Cardiac fibroblast (primary cell): ENCODE data around the gene ERVMER34-1.

ENCODE experiments used
- DNase-seq, 2 donors: peaks; one replicate each; pipeline versions ENCODE4 v3.0.0 to v3.0.0-alpha.2; 2010; ENCODE audit warnings: low read depth in 2 of 2
- H3K4me3 ChIP-seq, 2 donors: replicated peaks in 1 of 2; 1 replicate in 1 of 2; 2 replicates in 1 of 2; pipeline ENCODE4 v1.5.1; 2011; ENCODE audit warnings: low read depth in 2 of 2, low read length in 2 of 2, mild to moderate bottlenecking in 2 of 2, moderate library complexity in 1 of 2
- CTCF ChIP-seq: IDR thresholded peaks from one replicate; pipeline ENCODE4 v1.5.1; 2011; ENCODE audit warnings: low read depth, mild to moderate bottlenecking, low read length, inconsistent platforms

ERVMER34-1 gene

GRCh38 chr4:52726826-52727580 is 24.2 kb downstream of the ERVMER34-1 start:
- DNase-seq: no peak
- H3K4me3 ChIP-seq: no peak overlapping the region
- no peak for TF ChIP-seq CTCF

GRCh38 chr4:52721968-52722815 is 29.0 kb downstream of the ERVMER34-1 start:
- peak overlapping the region; percentile 75 to 86 for H3K4me3 ChIP-seq
- DNase-seq: peak; percentile 98
- TF ChIP-seq CTCF: no peak

GRCh38 chr4:52718123-52718522 is 33.1 kb downstream of the ERVMER34-1 start:
- H3K4me3 ChIP-seq: no peak overlapping the region
- peak in 1 of 2 donors; percentile 25 for DNase-seq
- no peak for TF ChIP-seq CTCF

- no peak for TF ChIP-seq CTCF
- no peak overlapping the region for H3K4me3 ChIP-seq
- no peak for DNase-seq
Observed at GRCh38 chr4:52716364-52717151, 34.7 kb downstream of the ERVMER34-1 start.

GRCh38 chr4:52715914-52716313 is 35.3 kb downstream of the ERVMER34-1 start:
- H3K4me3 ChIP-seq: no peak overlapping the region
- no peak for TF ChIP-seq CTCF
- no peak for DNase-seq

- TF ChIP-seq CTCF: no peak
- H3K4me3 ChIP-seq: no peak overlapping the region
- no peak for DNase-seq
Observed at GRCh38 chr4:52715255-52715897, 35.8 kb downstream of the ERVMER34-1 start.
